Left ventricle myocardium superior (tissue), 1 donor: Measurements from ENCODE around the gene ARMCX4. TPM values are rescaled to one million over a fixed set of nuclear protein-coding genes. Genes with fewer than 3 reads are reported as not detected.
A peak's percentile ranks its signal among the peaks of the same experiment; 100 is the strongest.
"Not testable (repeated sequence)": the region's sequence is repeated elsewhere in the genome, so short reads cannot be mapped to it uniquely, and the experiment has no call there.

Experiments used
- ATAC-seq: fragments of 200-7000 bp; cut with Tn5 transposase; one replicate; pipeline ENCODE4 v1.9.1; 2020; ENCODE audit warnings: mild to moderate bottlenecking, moderate library complexity
- DNase-seq: peaks from one replicate; pipeline ENCODE4 v3.0.0-alpha.2; 2020
- intact Hi-C: fragments of 100-400 bp; cut with micrococcal nuclease; formaldehyde crosslinking; loops from one replicate; pipeline ENCODE4 v1.11.0; 2022
- long read RNA-seq: library from polyadenylated mRNA; unstranded; transcript quantifications from one replicate; pipeline ENCODE4 v2.0.0, GENCODE V29; 2021
- total RNA-seq: library from RNA; stranded (reverse); fragmentation: NEBNext Ultra II Directional; extraction: Animal tissue kit (Norgen Biotek cat#: 25700); gene quantifications from one replicate; pipeline ENCODE4 v1.2.1, GENCODE V29; 2021
- donor health status: DM: no; HTN: yes; CAD: no; lungs with severe emphysema.

Gene ARMCX4
- 5.5 TPM for total RNA-seq
- long read RNA-seq, partial matches to known transcripts = 0 of 3 reads
- long read RNA-seq, other reads (novel, unspliced or antisense) = 3 of 3 reads

- ATAC-seq (peak; percentile 88), DNase-seq (peak; percentile 59)
- intact Hi-C loops = no loop called here
Observed at GRCh38 chrX:101485212-101485949, at the start of gene ARMCX4. Gene ARMCX4 (plus strand): TSS chrX:101485456. CDS start chrX:101488590, 3,134 bp downstream.

GRCh38 chrX:101442085-101442484, 43.2 kb upstream of the ARMCX4 start:
- intact Hi-C loops = no loop called here
- ATAC-seq (no peak), DNase-seq (no peak)

- intact Hi-C loops = no loop called here
- DNase-seq (no peak), ATAC-seq (no peak)
Observed at GRCh38 chrX:101449279-101449678, 36.0 kb upstream of the ARMCX4 start.

GRCh38 chrX:101450085-101450484, 35.2 kb upstream of the ARMCX4 start:
- no peak for ATAC-seq
- intact Hi-C loops = no loop called here
- no peak for DNase-seq

GRCh38 chrX:101450961-101451360, 34.3 kb upstream of the ARMCX4 start:
- ATAC-seq = peak; percentile 97
- intact Hi-C loops = no loop called here
- peak; percentile 51 for DNase-seq

GRCh38 chrX:101452056-101452455, 33.2 kb upstream of the ARMCX4 start:
- intact Hi-C loops = no loop called here
- DNase-seq = no peak
- no peak for ATAC-seq

GRCh38 chrX:101460669-101461068, 24.6 kb upstream of the ARMCX4 start:
- DNase-seq (no peak), ATAC-seq (no peak)
- intact Hi-C loops = no loop called here

- DNase-seq (no peak), ATAC-seq (no peak)
- intact Hi-C loops = no loop called here
Observed at GRCh38 chrX:101462892-101463291, 22.4 kb upstream of the ARMCX4 start.

GRCh38 chrX:101478366-101478765, 6.9 kb upstream of the ARMCX4 start:
- intact Hi-C loops = no loop called here
- ATAC-seq (no peak), DNase-seq (no peak)

- DNase-seq (no peak), ATAC-seq (no peak)
- intact Hi-C loops = no loop called here
Observed at GRCh38 chrX:101482296-101482695, 3.0 kb upstream of the ARMCX4 start.

- ATAC-seq (peak; percentile 56), DNase-seq (no peak)
- intact Hi-C loops = no loop called here
Observed at GRCh38 chrX:101483705-101484104, 1.6 kb upstream of the ARMCX4 start.

- ATAC-seq (no peak), DNase-seq (no peak)
- intact Hi-C loops = no loop called here
Observed at GRCh38 chrX:101484135-101484534, 1.1 kb upstream of the ARMCX4 start.

- DNase-seq (no peak), ATAC-seq (no peak)
- intact Hi-C loops = no loop called here
Observed at GRCh38 chrX:101488796-101489195, 3.5 kb downstream of the ARMCX4 start.

- intact Hi-C loops = no loop called here
- no peak for ATAC-seq
Observed at GRCh38 chrX:101491943-101492342, 6.7 kb downstream of the ARMCX4 start.

GRCh38 chrX:101493225-101493624, 8.0 kb downstream of the ARMCX4 start:
- intact Hi-C loops = no loop called here
- ATAC-seq = no peak
- no peak for DNase-seq

More at GRCh38 chrX:101491943-101492342, 6.7 kb downstream of the ARMCX4 start:
- no peak for DNase-seq

- DNase-seq, intact Hi-C loops: not testable (repeated sequence)
Observed at GRCh38 chrX:101502929-101503328, 17.7 kb downstream of the ARMCX4 start.

GRCh38 chrX:101507372-101507771, 22.1 kb downstream of the ARMCX4 start:
- intact Hi-C loops = no loop called here
- ATAC-seq = no peak

More at GRCh38 chrX:101502929-101503328, 17.7 kb downstream of the ARMCX4 start:
- not testable (repeated sequence) for ATAC-seq

GRCh38 chrX:101507986-101508385, 22.7 kb downstream of the ARMCX4 start:
- intact Hi-C loops = no loop called here
- ATAC-seq = no peak
- no peak for DNase-seq

More at GRCh38 chrX:101507372-101507771, 22.1 kb downstream of the ARMCX4 start:
- no peak for DNase-seq

- ATAC-seq = no peak
- intact Hi-C loops = no loop called here
- no peak for DNase-seq
Observed at GRCh38 chrX:101530944-101531343, 45.7 kb downstream of the ARMCX4 start.
